HepG2 (cell line): ENCODE data around the gene GRK5. TPM values are rescaled to one million over a fixed set of nuclear protein-coding genes. Genes with fewer than 3 reads are reported as not detected.

ENCODE experiments used
- BORCS8-MEF2B ChIP-seq: sonication (generic); formaldehyde crosslinking; IDR thresholded peaks from 2 replicates; pipeline ENCODE4 v1.8.0; 2022; ENCODE audit warnings: mild to moderate bottlenecking, missing genetic modification reagents
- FOXA3 ChIP-seq: IDR thresholded peaks from 2 replicates; pipeline ENCODE4 v1.6.1; 2016; ENCODE audit warnings: missing genetic modification reagents, missing compliant biosample characterization
- HIC2 ChIP-seq: sonication (generic); formaldehyde crosslinking; IDR thresholded peaks from 2 replicates; pipeline ENCODE4 v1.9.0; 2022; ENCODE audit warnings: low read depth, missing genetic modification reagents
- HMGXB4 ChIP-seq, 2 experiments: sonication (generic) in 1 of 2; formaldehyde crosslinking in 1 of 2; IDR thresholded peaks; 2 replicates each; pipeline versions ENCODE4 v1.4.0 to v1.6.1; 2018 to 2020; ENCODE audit warnings: missing genetic modification reagents in 2 of 2, borderline replicate concordance in 1 of 2, low read depth in 1 of 2, mild to moderate bottlenecking in 1 of 2, missing biosample characterization in 1 of 2
- IKZF4 ChIP-seq: sonication (generic); formaldehyde crosslinking; IDR thresholded peaks from 2 replicates; pipeline ENCODE4 v1.5.1; 2020; ENCODE audit warnings: borderline replicate concordance, mild to moderate bottlenecking, low read depth, missing genetic modification reagents; ENCODE audit errors: not compliant biosample characterization
- IRF2 ChIP-seq: IDR thresholded peaks from 2 replicates; pipeline ENCODE4 v1.6.1; 2018; ENCODE audit warnings: missing genetic modification reagents, missing compliant biosample characterization
- KDM2A ChIP-seq: sonication (generic); formaldehyde crosslinking; IDR thresholded peaks from 2 replicates; pipeline ENCODE4 v1.4.0; 2020; ENCODE audit warnings: low read depth, missing genetic modification reagents, borderline replicate concordance
- LBX2 ChIP-seq: sonication (generic); formaldehyde crosslinking; IDR thresholded peaks from 2 replicates; pipeline ENCODE4 v1.5.0; 2020; ENCODE audit warnings: missing genetic modification reagents, mild to moderate bottlenecking, borderline replicate concordance
- NR1H2 ChIP-seq: sonication (generic); formaldehyde crosslinking; IDR thresholded peaks from 2 replicates; pipeline ENCODE4 v1.8.1; 2022; ENCODE audit warnings: low read depth, missing genetic modification reagents, borderline replicate concordance
- NR2F6 ChIP-seq, 2 experiments: IDR thresholded peaks; 2 replicates each; pipeline ENCODE4 v1.6.1; 2016; ENCODE audit warnings: antibody characterized with exemption in 1 of 2, mild to moderate bottlenecking in 1 of 2
- TBX2 ChIP-seq: sonication (generic); formaldehyde crosslinking; IDR thresholded peaks from 2 replicates; pipeline ENCODE4 v1.5.0; 2020; ENCODE audit warnings: missing genetic modification reagents, mild to moderate bottlenecking, borderline replicate concordance
- ZNF235 ChIP-seq: sonication (generic); formaldehyde crosslinking; IDR thresholded peaks from 2 replicates; pipeline ENCODE4 v1.8.1; 2023; ENCODE audit warnings: mild to moderate bottlenecking, missing genetic modification reagents, borderline replicate concordance
- ZNF274 ChIP-seq: sonication (generic); formaldehyde crosslinking; IDR thresholded peaks from 2 replicates; pipeline ENCODE4 v1.5.1; 2020; ENCODE audit warnings: mild to moderate bottlenecking, missing genetic modification reagents
- ZNF343 ChIP-seq: sonication (generic); formaldehyde crosslinking; IDR thresholded peaks from 2 replicates; pipeline ENCODE4 v1.4.0; 2020; ENCODE audit warnings: mild to moderate bottlenecking, missing genetic modification reagents
- ZNF609 ChIP-seq: sonication (generic); formaldehyde crosslinking; IDR thresholded peaks from 2 replicates; pipeline ENCODE4 v1.4.0; 2020; ENCODE audit warnings: mild to moderate bottlenecking, missing genetic modification reagents, borderline replicate concordance
- ZNF619 ChIP-seq: sonication (generic); formaldehyde crosslinking; IDR thresholded peaks from 2 replicates; pipeline ENCODE4 v1.4.0; 2020; ENCODE audit warnings: mild to moderate bottlenecking, missing genetic modification reagents
- ZSCAN9 ChIP-seq: IDR thresholded peaks from 2 replicates; pipeline ENCODE4 v1.6.1; 2016; ENCODE audit warnings: borderline replicate concordance
- polyA plus RNA-seq, 8 experiments: library from polyadenylated mRNA; depleted of rRNA in 3 of 8; stranded (reverse) in 7 of 8; unstranded in 1 of 8; fragments of >200 nt; fragmentation: Illumina TruSeq in 4 of 8; extraction: Trizol in 4 of 8; gene quantifications; 2 replicates each; pipeline versions ENCODE4 v1.2.1 to v1.2.3, GENCODE V29; 2011 to 2016; ENCODE audit warnings: low read depth in 4 of 8, missing spikeins in 1 of 8, mixed read lengths in 1 of 8; ENCODE audit not compliant: insufficient read depth in 1 of 8
- total RNA-seq, 5 experiments: library from RNA; depleted of rRNA; stranded (reverse); fragments of >200 nt; fragmentation: Illumina TruSeq; extraction: Trizol; gene quantifications; 2 replicates each; pipeline ENCODE4 v1.2.3, GENCODE V29; 2016; ENCODE audit warnings: low read depth in 1 of 5

The GRK5 gene
- total and polyA plus RNA-seq, 2 of the 13 experiments (the other 11 are each of a cell fraction or from before 2014, with no cell fraction given) = 10.4 to 12.6 TPM

- TF ChIP-seq HIC2 (CRISPR knock-in tag) (no peak), ZSCAN9 (CRISPR knock-in tag) (no peak), IRF2 (CRISPR knock-in tag) (peak; percentile 36; the same call in 1 of the 2 replicates), LBX2 (no peak), ZNF619 (CRISPR knock-in tag) (no peak), NR2F6 (IDR thresholded peaks at IDR 0.05) (no peak), NR2F6 (CRISPR knock-in tag; IDR thresholded peaks at IDR 0.05) (peak; percentile 36; the same call in 1 of the 2 replicates), TBX2 (CRISPR knock-in tag) (no peak), ZNF274 (CRISPR knock-in tag) (no peak), IKZF4 (CRISPR knock-in tag) (no peak), HMGXB4 (CRISPR knock-in tag; IDR thresholded peaks at IDR 0.05; ENCODE audit: borderline replicate concordance in 1 of 2, low read depth in 1 of 2) (peak; percentile 35 to 69; a peak in 3 of 4 replicates), BORCS8-MEF2B (0 out of 2 replicates have a peak, but pooled peaks have one; percentile 37), ZNF609 (CRISPR knock-in tag) (no peak), KDM2A (CRISPR knock-in tag) (peak; percentile 37; the same call in 1 of the 2 replicates), FOXA3 (CRISPR knock-in tag) (0 out of 2 replicates have a peak, but pooled peaks have one; percentile 17), NR1H2 (CRISPR knock-in tag) (no peak), ZNF343 (CRISPR knock-in tag) (no peak), ZNF235 (CRISPR knock-in tag) (no peak)
Measured at GRCh38 chr10:119199231-119199992, 8.0 kb upstream of the GRK5 start (continued).
